ENCODE measurements around the gene SFTPB. TPM values are rescaled to one million over a fixed set of nuclear protein-coding genes. Genes with fewer than 3 reads are reported as not detected.

Gene SFTPB
- total RNA-seq, 1 experiment from 2014 or later, result 0.26 TPM

- no peak for DNase-seq (ENCODE audit: unreplicated experiment)
- Mint-ChIP-seq H3K27me3 (ENCODE audit: insufficient read depth, unreplicated experiment) (no peaks in the 10 kb centered on the region), H3K4me1 (ENCODE audit: insufficient read depth, unreplicated experiment) (peaks cover 12% of the 10 kb centered on the region), H3K4me3 (ENCODE audit: unreplicated experiment) (no peak overlapping the region), H3K36me3 (ENCODE audit: insufficient read depth, unreplicated experiment) (no peaks in the 10 kb centered on the region), H3K9me3 (ENCODE audit: unreplicated experiment) (no peaks in the 10 kb centered on the region), H3K27ac (ENCODE audit: low read depth, unreplicated experiment) (no peak overlapping the region)
- ChIA-PET CTCF (interaction anchor here (0.6 to 2.6 kb wide), 5 partner anchors 10 to 345 kb away, joined by 3 to 13 read pairs (median 5); no protein-coding TSS in a partner anchor), POLR2A (interaction anchor here (1.2 kb wide), 1 partner anchor 11 kb away, joined by 3 read pairs; no protein-coding TSS in a partner anchor)
- intact Hi-C loops (cut with micrococcal nuclease), result no loop called here
- BruUV-seq (replicated peaks), result no TSS peak
- TF ChIP-seq CTCF (IDR thresholded peaks at IDR 0.05; ENCODE audit: unreplicated experiment), result no peak
Observed at GRCh38 chr2:85695691-85696668, 28.0 kb upstream of the SFTPB start.

DNA sequence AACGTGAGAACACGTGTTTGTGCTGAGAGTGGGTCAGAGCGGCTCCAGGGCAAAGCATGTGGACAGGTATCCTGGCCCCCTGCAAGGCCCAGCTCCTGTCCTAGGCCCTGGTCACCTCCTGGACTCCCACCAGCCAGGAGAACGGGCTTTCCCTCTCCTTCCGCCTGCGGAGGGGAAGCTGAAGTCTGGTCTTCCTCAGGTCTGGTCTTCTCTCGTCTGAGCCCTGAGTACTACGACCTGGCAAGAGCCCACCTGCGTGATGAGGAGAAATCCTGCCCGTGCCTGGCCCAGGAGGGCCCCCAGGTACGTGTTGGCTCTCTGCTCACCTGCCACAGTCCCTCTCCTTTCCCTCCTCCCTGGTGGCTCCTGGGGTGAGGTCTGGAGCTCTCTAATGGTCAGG, 27.1 kb upstream of the SFTPB start:
- no peak for TF ChIP-seq CTCF (IDR thresholded peaks at IDR 0.05; ENCODE audit: unreplicated experiment)
- no TSS peak for BruUV-seq (replicated peaks)
- Mint-ChIP-seq H3K4me1 (ENCODE audit: insufficient read depth, unreplicated experiment) (peaks cover 6% of the 10 kb centered on the region), H3K27me3 (ENCODE audit: insufficient read depth, unreplicated experiment) (no peaks in the 10 kb centered on the region), H3K36me3 (ENCODE audit: insufficient read depth, unreplicated experiment) (no peaks in the 10 kb centered on the region), H3K9me3 (ENCODE audit: unreplicated experiment) (no peaks in the 10 kb centered on the region), H3K27ac (ENCODE audit: low read depth, unreplicated experiment) (no peak overlapping the region), H3K4me3 (ENCODE audit: unreplicated experiment) (no peak overlapping the region)
- intact Hi-C loops (cut with micrococcal nuclease), result no loop called here
- ChIA-PET CTCF (interaction anchor here (0.5 to 2.6 kb wide), 2 partner anchors 15 kb away, joined by 3 to 13 read pairs; no protein-coding TSS in a partner anchor), POLR2A (no interaction called here)
- no peak for DNase-seq (ENCODE audit: unreplicated experiment)

DNA sequence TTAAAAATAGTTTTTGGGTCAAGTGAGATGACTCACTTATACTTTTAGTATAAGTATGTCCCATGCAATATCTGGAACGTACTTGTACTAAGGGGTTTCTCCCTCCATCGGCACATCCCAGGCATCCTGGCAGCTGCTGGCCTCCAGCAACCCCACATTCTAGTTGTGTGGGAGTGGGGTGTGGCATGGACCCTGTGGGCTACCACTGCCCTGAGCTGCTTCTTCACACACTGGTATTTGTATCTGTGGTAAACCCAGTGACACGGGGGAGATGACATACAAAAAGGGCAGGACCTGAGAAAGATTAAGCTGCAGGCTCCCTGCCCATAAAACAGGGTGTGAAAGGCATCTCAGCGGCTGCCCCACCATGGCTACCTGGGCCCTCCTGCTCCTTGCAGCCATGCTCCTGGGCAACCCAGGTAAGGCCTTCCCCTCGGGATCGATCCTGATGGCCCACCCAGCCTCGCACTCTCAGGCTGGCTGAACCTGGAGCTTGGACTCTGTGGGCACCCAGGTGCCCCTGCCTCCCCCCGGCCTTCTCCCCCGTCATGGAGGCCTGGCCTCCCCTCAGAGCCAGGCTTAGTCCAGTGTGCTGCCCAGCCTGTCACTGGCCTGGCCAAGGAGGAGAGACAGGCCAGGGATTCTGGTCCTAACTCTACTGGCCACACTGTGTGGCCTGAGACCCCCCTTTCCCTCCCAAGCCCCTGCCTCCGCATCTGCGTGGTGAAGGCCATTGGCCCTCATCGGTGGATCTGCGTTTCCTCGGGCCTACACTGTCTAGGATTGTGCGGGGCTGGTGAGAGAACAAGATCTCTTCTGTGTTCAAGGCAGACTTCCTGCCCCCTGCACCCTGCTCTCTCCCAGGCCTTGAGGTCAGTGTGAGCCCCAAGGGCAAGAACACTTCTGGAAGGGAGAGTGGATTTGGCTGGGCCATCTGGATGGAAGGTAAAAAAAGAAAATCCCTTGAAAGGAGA, 26.3 kb upstream of the SFTPB start, which contains the start of gene GNLY:
Gene GNLY (plus strand): TSS at position 307 of the 974 bp plus-strand sequence. CDS start 61 bp downstream, at position 368.
- no peaks in the 10 kb centered on the region for H3K36me3 Mint-ChIP-seq (ENCODE audit: insufficient read depth, unreplicated experiment)
- ChIA-PET CTCF (interaction anchor here (0.5 to 1.9 kb wide), 4 partner anchors 14 to 23 kb away, joined by 3 to 9 read pairs (median 4); no protein-coding TSS in a partner anchor), POLR2A (no interaction called here)
- H3K9me3 Mint-ChIP-seq (ENCODE audit: unreplicated experiment), result no peaks in the 10 kb centered on the region
- no TSS peak for BruUV-seq (replicated peaks)
- H3K4me1 Mint-ChIP-seq (ENCODE audit: insufficient read depth, unreplicated experiment), result peaks cover 6% of the 10 kb centered on the region
- intact Hi-C loops (cut with micrococcal nuclease), result no loop called here
- DNase-seq (ENCODE audit: unreplicated experiment), result no peak
- no peaks in the 10 kb centered on the region for H3K27me3 Mint-ChIP-seq (ENCODE audit: insufficient read depth, unreplicated experiment)
- no peak within 1 kb of the TSS for H3K4me3 Mint-ChIP-seq (ENCODE audit: unreplicated experiment)
- H3K27ac Mint-ChIP-seq (ENCODE audit: low read depth, unreplicated experiment), result no peak within 1 kb of the TSS
- no peak for TF ChIP-seq CTCF (IDR thresholded peaks at IDR 0.05; ENCODE audit: unreplicated experiment)
